ENCODE data around the gene SYS1.

GRCh38 chr20:45404438-45404837 lies 41.5 kb downstream of the SYS1 start:
- TF ChIP-seq, protein P1, sequence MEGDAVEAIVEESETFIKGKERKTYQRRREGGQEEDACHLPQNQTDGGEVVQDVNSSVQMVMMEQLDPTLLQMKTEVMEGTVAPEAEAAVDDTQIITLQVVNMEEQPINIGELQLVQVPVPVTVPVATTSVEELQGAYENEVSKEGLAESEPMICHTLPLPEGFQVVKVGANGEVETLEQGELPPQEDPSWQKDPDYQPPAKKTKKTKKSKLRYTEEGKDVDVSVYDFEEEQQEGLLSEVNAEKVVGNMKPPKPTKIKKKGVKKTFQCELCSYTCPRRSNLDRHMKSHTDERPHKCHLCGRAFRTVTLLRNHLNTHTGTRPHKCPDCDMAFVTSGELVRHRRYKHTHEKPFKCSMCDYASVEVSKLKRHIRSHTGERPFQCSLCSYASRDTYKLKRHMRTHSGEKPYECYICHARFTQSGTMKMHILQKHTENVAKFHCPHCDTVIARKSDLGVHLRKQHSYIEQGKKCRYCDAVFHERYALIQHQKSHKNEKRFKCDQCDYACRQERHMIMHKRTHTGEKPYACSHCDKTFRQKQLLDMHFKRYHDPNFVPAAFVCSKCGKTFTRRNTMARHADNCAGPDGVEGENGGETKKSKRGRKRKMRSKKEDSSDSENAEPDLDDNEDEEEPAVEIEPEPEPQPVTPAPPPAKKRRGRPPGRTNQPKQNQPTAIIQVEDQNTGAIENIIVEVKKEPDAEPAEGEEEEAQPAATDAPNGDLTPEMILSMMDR (IDR thresholded peaks at IDR 0.05): no peak
- no peak for TF ChIP-seq POLR2A (IDR thresholded peaks at IDR 0.05)

Measured in prostate gland (tissue), 2 donors.